Right renal cortex interstitium (tissue), 3 donors: ENCODE measurements around the gene CYB5R2. TPM values are rescaled to one million over a fixed set of nuclear protein-coding genes. Genes with fewer than 3 reads are reported as not detected.

Source experiments
- DNase-seq, 3 donors: peaks; one replicate each; pipeline ENCODE4 v3.0.0-alpha.2; 2013; ENCODE audit warnings: low read depth in 3 of 3, low spot score in 2 of 3
- polyA plus RNA-seq, 3 donors: library from polyadenylated mRNA; unstranded; fragments of 120-200 nt; gene quantifications; one replicate each; pipeline ENCODE4 v1.2.1, GENCODE V29; 2013; ENCODE audit not compliant: insufficient read length in 3 of 3

CYB5R2 gene
- polyA plus RNA-seq, result 10 to 100 TPM; 25.9 to 30.3 (median 29.1) TPM

DNA sequence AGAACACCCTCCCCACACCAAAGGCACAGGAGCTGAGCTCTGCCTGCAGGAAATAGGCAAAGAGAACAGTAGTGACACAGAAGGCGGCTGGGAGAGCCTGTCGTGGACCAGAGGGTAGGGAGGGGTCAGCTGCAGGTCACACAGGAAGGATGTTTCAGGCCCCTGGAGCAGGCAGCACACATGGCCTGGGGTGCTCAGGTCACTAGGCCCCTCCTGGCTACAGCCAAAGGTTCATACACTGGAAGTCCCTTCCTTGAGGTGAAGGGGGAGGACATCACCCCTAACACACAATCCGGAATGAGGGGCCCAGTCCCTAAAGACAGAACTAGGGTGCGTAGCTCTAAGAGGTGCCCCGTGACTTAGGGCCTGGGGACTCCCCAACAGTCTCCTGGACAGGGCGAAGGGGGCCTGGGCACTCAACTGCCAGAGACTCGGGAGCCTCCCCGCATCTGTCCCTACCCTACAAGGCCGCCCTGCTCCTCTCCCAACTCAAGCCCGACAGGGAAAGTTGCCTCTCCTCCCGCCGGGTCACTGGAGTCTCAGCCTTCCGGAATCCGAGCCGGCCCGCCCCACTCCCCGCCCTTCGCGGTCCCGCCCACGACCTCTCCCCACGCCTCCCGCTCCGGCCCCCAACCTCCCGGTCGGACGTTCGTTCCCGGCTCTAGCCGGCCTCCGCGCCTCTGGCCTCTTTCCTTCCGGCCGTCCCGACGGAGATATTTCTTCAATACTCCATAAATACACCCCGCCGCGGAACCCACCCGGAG, at the start of gene CYB5R2:
Gene CYB5R2, minus strand, starts transcription at position 541 of the 764 bp plus-strand sequence. CDS start 675 bp downstream, outside the sequence.
- no peak for DNase-seq

DNA sequence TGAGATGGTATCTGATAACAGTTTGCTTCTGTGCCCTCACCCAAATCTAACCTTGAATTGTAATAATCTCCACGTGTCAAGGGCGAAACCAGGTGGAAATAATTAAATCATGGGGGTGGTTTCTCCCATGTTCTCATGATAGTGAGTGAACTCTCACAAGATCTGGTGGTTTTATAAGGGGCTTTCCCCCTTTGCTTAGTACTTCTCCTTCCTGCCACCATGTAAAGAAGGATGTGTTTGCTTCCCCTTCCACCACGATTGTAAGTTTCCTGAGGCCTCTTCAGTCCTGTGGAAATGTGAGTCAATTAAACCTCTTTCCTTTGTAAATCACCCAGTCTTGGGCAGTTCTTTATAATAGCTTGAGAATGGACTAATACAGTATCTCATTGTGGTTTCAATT, 41.5 kb upstream of the CYB5R2 start:
- no peak for DNase-seq

DNA sequence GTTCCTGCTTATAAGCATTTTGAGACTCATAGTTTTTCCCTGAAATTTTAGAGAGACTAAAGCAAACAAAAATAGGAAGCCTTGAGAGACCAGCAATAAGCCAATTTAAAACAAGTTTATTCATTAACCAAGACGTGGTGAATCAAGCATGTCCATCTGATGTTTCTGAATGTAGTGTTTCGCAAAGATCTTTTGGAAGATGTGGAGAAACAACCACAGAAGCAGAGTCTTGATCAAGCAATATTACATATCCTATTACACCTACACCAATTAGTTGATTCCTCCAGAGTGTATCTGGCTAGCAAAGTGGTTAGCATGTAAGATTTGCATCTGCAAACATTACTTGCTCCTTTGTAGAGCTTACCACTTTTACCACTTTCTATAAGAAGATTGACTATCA, 33.1 kb upstream of the CYB5R2 start, which contains the start of gene OVCH2:
Gene OVCH2, minus strand, starts transcription at position 101 of the 400 bp plus-strand sequence. Its CDS starts 83 bp downstream, at position 18.
- DNase-seq, result no peak

DNA sequence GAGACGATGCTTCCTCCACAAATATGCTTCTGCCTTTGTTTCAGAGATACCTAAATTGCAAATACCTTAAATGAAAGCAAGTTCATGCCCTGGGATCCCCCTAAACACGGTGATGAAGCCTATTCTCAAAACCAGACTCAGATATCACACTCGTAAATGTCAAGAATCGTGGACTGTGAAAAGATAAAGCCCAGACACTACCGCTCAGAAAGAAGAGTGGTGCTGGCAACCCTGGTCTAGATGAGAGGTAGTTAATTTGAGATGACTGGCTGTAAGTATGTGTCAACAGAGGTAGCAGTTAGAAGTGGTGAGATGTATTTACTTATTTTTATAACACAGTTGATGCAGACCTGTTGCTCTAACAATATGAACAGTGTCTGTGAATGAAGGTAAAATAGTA, 30.4 kb upstream of the CYB5R2 start:
- DNase-seq, result no peak

DNA sequence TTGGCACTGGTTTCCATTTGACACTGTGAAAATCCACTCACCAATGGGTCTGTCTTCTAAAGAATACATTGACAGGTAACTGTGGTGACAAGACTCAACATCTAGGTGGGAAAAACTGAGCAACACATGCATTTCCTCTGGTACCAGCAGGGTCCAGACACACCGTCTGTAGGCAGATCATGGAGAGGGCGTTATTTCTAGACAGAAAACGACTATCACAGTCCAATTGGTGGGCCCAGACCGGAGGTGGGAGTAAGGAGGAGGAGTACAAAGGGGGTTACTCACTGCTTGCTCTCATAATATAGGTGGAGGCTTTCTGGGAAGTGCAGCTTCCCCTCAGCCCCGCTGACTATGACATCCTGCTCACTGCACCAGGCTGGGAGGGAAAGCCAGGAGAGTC, 23.1 kb upstream of the CYB5R2 start:
- no peak for DNase-seq

DNA sequence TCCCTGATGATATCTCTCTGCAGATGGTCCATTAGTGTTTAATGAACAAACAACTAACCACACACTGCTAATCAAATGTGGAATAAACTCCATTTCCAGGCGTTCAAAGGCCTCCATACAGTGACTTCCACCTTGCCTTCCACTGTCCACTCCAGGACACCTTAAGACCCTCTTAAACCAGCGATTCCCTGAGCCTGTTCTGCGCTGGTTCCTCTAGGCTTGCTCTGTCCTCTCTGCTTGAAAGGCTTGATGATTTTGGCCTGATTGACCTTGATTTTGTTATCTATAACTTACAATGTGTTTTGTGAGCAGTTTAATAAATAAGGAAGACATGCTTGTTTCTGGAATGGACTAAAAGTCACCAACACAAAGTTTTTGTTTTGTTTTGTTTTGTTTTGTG, 20.9 kb upstream of the CYB5R2 start:
- no peak for DNase-seq

DNA sequence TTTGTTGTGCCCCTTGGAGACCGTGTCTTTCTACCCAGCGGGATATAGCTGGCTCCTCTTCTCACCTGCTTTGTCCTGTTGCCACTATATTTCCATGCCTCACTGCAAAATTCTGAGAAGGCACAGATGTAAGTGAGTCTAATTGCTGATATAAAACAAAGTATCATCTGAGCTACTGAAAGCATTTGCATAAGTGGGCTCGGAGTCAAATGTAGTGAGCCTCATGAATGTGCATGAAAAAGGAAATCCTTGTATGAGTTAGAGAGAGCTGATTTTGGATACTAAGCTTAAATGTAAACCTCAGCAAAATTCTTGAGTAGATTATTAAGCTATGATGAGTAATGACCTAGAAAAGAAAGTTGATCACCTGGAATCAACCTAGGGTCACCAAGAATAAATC, 19.1 kb upstream of the CYB5R2 start:
- DNase-seq, result no peak

DNA sequence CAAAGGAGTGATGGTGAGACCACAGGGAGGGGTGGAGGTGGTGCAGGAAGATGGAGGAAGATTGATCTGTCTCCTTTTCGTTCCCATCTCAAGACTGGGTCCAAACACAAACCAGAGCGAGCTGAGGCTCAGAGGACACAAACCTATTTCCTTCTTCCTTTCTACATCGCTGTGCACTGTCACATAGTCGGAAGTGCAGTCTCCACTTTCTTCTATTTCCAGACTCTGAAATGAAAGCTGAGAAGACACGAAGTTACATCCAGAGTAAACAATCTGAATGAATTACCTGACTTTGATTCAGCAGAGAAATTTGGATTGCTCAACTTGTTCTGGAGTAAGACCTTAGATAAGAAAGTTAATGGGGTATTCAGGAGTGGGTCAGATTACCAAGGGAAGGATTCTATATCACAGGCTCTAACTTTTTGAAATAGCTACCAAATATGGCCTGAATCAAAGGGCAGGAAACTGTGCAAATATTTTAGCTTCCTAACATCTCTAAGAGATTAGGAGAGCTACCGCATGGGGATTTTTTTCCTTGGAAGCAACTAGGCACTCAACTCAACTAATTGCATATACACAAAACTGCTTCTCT, 18.6 kb upstream of the CYB5R2 start:
- no peak for DNase-seq

DNA sequence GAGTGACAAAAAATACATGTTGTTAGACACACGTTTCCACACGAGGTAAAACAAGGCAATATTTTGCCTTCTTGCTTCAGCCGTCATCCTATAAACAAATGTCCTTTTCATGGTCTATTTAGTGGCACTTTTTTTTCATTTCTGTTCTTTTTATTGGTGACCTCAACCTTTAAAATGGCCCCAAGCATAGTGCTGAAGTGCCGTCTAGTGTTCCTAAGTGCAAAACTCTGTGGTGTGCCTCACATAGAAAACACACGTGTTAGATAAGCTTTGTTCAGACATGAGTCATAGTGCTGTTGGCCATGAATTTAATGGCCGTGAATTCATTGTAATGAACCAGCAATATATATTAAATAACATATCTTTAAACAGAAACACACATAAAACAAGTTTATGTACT, 17.3 kb upstream of the CYB5R2 start:
- no peak for DNase-seq

DNA sequence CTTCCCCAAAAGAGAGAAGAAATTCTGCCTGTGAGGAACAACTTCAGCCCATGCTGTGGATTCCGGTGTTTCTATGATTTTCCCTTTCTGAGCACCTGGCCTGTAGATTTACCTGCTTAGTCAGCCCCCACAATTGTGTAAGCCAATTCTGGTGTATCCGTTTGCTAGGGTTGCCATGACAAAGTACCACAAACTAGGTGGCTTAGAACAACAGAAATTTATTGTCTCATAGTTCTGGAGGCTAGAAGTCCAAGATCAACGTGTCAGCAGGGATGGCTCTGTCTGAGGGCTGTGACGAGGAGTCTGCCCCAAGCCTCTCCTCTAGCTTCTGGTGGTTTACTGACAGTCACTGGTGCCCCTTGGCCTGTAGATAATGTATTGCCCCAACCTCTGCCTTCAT, 15.9 kb upstream of the CYB5R2 start:
- no peak for DNase-seq

DNA sequence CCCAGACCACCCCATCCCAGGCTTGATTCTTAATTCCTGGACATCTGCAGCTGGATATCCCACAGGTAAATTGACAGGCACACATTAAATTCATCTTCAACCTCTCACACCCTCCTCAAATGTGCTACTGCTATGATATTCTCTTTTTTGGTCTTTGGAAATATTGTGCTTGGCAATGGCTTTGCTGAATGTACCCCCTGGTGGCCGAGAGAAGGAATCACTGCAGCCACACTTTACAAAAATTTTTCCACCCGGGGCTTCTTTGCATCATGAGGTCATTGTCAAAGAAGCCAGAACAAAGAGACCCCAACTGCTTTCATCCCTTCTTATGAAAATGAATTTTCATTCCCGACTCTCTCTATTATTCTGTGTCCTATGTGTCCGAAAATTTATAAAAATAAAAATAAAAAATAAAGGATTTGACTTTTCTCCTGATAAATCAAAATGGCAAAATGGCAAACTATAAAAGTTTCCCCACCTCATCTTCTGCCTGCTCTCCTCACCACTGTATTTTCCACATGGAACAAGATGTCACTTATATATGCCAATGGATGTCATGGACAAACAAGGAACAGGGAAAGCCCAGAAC, 15.0 kb upstream of the CYB5R2 start:
- no peak for DNase-seq

DNA sequence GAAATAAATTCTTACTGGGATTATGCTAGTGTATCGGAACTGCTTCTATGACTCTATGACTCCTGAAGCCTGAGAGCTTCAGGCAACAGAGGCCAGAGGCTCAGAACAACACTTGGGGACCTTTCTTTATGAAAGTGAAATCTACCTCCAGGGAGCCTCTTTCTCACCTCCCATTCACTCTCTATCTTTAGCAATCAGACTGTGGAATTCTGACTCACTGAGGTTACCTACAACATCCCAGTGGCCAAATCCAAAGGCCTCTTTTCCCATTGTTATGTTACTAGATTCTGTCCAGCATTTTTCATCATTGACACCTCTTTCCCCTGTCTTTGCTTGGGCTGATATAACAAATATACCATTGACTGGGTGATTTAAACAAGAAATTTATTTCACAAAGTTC, 14.1 kb upstream of the CYB5R2 start:
- DNase-seq, result no peak

DNA sequence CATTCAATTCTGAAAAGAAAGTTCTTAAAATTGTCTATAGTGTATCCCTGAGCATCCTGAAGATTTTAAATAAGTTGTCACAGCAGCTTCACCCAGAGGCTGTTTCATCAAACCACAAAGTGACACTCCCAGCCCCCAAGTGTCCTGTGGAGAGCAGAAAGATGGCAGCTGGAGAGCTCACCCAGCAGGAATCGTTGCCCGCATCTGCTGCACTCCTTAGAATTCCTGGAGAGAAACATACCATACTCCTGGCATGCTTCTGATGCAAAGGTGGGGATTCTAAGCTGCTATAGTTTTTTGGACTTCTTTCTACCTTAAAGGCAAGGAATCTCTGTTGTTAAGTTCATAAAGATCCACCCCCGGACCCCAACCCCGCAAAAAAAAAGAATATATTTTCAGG, 13.5 kb upstream of the CYB5R2 start:
- DNase-seq, result no peak

DNA sequence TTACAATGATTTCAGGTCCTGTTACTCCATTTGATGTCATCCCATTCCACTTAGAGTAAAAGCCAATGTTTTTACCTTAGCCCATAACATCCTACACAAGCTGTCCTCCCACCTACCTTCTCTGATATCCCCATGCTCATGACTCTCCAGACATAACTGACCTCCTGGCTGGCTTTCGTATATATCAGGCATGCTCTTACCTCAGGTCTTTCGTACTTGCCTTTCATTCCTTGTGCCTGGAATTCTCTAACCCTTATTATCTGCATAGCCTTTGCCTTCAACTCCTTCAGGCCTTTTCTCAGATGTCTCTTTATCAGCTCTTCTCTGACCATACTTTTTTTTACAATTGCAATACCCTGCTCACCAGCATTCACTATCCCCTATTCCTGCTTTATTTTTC, 10.3 kb upstream of the CYB5R2 start:
- DNase-seq, result no peak

DNA sequence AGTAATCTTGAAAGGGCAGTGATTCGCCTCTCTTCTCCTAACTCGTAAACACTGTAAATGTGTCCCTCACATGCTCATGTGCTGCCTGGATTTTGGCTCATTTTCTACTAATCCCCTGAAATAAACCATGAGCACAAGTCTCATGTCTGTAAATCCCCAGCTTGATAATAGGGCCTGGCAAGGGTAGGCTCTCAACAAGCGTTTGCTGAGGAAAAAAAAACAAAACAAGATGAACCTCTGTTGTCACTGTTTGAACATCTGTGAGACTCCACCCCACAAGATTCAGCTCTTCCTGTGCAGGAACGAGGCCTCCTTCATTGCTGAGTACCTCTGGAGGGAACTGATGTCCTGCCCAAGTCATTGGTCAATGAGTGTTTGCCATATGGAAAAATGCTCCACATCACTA, 4.5 kb upstream of the CYB5R2 start:
- no peak for DNase-seq

DNA sequence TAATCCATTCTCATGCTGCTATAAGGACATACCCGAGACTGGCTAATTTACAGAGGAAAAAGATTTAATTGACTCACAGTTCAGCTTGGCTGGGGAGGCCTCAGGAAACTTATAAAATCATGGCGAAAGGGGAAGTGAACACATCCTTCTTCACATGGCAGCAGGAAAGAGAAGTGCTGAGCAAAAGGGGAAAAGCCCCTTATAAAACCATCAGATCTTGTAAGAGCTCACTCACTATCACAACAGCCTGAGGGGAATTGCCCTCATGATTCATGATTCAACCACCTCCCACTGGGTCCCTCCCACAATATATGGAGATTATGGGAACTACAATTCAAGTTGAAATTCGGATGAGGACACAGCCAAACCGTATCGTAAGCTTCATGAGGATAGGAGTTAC, 3.8 kb upstream of the CYB5R2 start:
- DNase-seq, result no peak

DNA sequence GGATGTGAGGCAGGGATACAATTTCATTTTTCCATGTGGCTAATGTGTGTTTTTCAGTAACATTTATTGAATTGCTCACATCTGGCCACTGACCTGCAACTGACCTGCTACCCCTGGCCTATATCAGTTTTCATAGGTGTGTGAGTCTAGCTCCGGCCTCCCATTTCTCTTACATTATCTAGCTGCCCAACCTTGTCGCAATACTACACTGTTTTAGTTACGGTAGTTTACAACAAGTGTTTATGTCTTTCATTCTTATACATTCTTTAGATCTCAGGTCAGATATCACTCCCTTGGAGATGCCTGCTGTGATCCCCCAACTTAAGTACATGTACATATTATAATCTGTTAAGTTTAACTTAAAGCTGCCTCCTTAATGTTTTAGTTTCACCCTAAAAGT, 2.3 kb upstream of the CYB5R2 start:
- DNase-seq, result no peak

DNA sequence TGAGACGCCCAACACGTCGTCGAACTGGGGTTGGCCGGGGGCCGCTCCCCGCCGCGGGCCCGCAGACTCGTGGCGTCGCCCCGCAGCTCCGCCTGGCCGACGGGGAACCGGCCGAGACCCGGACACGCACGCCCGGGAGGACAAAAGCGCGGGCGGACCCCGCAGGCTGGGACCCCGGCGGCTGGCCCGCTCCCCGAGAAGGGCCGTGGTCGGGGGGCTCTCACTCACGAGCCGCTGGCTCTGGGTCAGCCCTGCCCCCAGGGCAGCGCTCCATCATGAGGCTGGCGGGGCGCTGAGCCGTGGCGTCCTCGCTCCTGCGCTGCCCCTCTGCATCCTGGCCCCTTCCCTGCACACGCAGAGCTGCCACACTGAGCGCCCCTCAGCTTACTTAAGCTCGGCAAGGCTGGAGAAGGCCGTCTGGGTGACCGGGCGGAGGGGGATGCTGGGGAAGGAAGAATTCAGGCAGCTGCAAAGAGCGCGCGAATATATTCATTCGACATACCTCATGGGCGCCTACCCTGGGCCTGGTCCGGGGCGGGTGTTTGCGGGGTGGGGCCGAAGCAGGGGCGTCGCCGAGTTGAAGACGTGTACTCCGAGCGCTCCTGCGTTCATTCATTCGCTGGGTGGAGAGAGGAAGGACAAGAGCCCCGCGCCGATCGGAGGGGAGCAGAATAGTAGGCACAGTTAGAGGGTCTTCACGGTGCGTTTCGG, 579 bp upstream of the CYB5R2 start:
- DNase-seq, result no peak

DNA sequence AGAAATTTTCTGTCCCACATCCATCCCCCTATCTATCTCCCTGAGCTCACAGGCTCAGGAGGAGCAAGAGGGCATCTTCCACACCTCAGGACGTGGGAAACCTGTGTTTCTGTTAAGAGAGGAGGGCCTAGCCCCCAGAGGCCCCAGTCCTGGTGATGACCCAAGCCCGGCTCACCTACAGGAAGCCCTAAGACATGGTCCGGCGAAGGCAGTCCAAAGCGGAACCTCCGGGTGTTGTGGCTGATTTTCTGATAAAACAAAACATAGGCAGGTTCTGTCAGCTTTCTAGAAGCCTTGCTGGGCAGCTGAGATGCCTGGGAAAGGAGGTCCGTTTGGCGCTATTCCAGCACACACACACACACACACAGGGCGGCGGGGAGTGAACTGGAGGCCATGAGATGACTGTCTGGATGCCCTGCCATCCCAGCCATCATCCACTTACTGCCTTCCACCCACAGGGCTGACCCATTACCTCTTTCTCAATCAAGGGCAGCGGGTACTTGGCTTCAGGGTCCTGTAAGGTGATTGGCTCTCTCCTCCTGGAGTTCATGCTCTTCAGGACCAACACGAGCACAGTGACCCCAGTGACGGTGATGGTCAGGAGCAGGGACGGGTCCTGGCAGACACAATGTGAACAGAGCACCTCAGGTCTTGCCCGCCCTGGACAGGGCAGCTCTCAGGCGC, 882 bp downstream of the CYB5R2 start:
- no peak for DNase-seq

DNA sequence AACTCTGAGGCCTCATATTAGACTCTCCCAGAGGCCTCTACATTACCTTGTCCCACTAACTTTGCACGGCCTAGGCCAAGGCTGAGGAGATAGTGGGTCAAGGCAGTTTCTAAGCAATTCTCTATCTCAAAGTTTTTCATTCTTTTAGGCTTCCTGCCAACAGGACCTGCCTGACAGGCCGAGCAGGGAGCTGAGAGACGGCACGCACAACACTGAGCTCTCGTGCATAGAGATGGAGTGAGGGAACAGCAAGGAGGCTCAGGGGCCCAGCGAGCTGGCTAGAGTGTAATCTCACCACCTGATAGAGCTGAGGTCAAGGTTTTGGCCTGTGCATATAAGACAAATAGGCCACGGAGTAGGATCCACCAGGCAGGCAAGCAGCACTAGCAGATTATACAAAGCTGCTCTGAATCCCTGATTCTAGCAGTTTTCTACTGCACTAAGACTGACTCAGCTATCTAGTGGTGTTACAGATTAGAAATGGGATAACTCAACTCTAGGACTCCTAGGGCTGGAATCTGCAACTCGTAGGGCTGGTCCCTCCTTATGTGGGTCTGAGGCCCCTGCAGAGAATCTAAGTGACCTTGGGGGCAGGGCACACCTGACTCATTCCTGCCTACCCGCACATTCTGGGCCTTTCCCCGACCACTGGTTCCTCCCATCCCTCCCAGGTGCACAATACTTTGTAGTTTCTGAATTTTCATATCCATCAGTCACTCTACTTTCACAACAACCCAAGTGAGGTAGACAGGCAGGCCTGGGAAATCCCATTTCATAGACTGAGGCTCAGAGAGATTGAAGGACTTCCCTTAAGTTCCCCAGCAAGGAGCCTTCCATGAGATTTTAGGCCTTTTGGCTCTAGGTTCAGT, 1.7 kb downstream of the CYB5R2 start:
- no peak for DNase-seq
